SK-N-SH (cell line): ENCODE results near the gene AGAP1. TPM values are rescaled to one million over a fixed set of nuclear protein-coding genes. Genes with fewer than 3 reads are reported as not detected.

ENCODE experiments used
- CTCF ChIA-PET: fragments of 300-600, 350-600 bp; formaldehyde crosslinking; extraction: SDS; loops from one replicate; lab custom pipeline; 2021; lab: Yijun Ruan, JAX
- POLR2A ChIA-PET: fragments of 350-600 bp; sonication (Branson Sonifier 250); formaldehyde crosslinking; extraction: SDS; loops from one replicate; lab custom pipeline; 2020; ENCODE audit warnings: antibody characterized with exemption, inconsistent platforms; lab: Yijun Ruan, JAX
- DNase-seq: peaks from one replicate; pipeline ENCODE4 v3.0.0; 2012
- H2AFZ ChIP-seq: fragments of 200-600 bp; sonication (generic); 2 replicates; pipeline ENCODE4 v1.8.1; 2016; ENCODE audit warnings: antibody characterized with exemption, mild to moderate bottlenecking, low read depth
- H3F3A ChIP-seq: fragments of 200-600 bp; sonication (generic); replicated peaks from 2 replicates; pipeline ENCODE3; 2016; ENCODE audit warnings: antibody characterized with exemption, mild to moderate bottlenecking; ENCODE audit not compliant: insufficient read depth
- H3K27ac ChIP-seq, 2 experiments: fragments of 200-500 bp in 1 of 2; fragments of 200-600 bp in 1 of 2; sonication (Bioruptor generic) in 1 of 2; sonication (generic), shearing (Covaris generic) in 1 of 2; 2 replicates each; pipeline versions ENCODE4 v1.5.1 to v1.6.1; 2014 to 2016; ENCODE audit warnings: low read depth in 2 of 2, inconsistent platforms in 1 of 2, low read length in 1 of 2, mild to moderate bottlenecking in 1 of 2, mixed read lengths in 1 of 2
- H3K27me3 ChIP-seq: fragments of 200-600 bp; sonication (generic), shearing (Covaris generic); 2 replicates; pipeline ENCODE4 v1.6.1; 2016; ENCODE audit warnings: mixed run types; ENCODE audit not compliant: insufficient read depth
- H3K36me3 ChIP-seq, 2 experiments: fragments of 200-500 bp in 1 of 2; fragments of 200-600 bp in 1 of 2; sonication (Bioruptor generic) in 1 of 2; sonication (generic) in 1 of 2; replicated peaks in 1 of 2; 2 replicates each; pipeline versions ENCODE3 to v1.5.1; 2014 to 2016; ENCODE audit warnings: low read length in 1 of 2, mild to moderate bottlenecking in 1 of 2; ENCODE audit not compliant: insufficient read depth in 2 of 2, control insufficient read depth in 1 of 2
- H3K4me1 ChIP-seq, 2 experiments: fragments of 200-500 bp in 1 of 2; fragments of 200-600 bp in 1 of 2; sonication (Bioruptor generic) in 1 of 2; sonication (generic), shearing (Covaris generic) in 1 of 2; 2 replicates each; pipeline versions ENCODE4 v1.5.1 to v1.6.1; 2014 to 2016; ENCODE audit warnings: low read depth in 1 of 2, low read length in 1 of 2, mixed run types in 1 of 2; ENCODE audit not compliant: insufficient read depth in 2 of 2, control insufficient read depth in 1 of 2
- H3K4me2 ChIP-seq: fragments of 200-600 bp; sonication (generic), shearing (Covaris generic); 2 replicates; pipeline ENCODE4 v1.6.1; 2017; ENCODE audit warnings: mixed run types
- H3K4me3 ChIP-seq, 2 experiments: fragments of 200-500 bp in 1 of 2; fragments of 200-600 bp in 1 of 2; sonication (Bioruptor generic) in 1 of 2; sonication (generic), shearing (Covaris generic) in 1 of 2; 2 replicates each; pipeline versions ENCODE4 v1.5.1 to v1.8.1; 2014 to 2016; ENCODE audit warnings: low read depth in 2 of 2, inconsistent platforms in 1 of 2, low read length in 1 of 2, mild to moderate bottlenecking in 1 of 2, mixed read lengths in 1 of 2, moderate library complexity in 1 of 2
- H3K79me2 ChIP-seq: fragments of 200-600 bp; sonication (generic); 2 replicates; pipeline ENCODE4 v1.8.1; 2017; ENCODE audit warnings: mild to moderate bottlenecking; ENCODE audit not compliant: insufficient read depth
- H3K9ac ChIP-seq: fragments of 200-600 bp; sonication (generic); 2 replicates; pipeline ENCODE4 v1.6.1; 2017; ENCODE audit warnings: mixed run types
- H3K9me2 ChIP-seq: fragments of 200-600 bp; sonication (generic); 2 replicates; pipeline ENCODE4 v1.6.1; 2017; ENCODE audit warnings: mixed run types
- H3K9me3 ChIP-seq: fragments of 200-600 bp; sonication (generic); 2 replicates; pipeline ENCODE4 v1.6.1; 2017; ENCODE audit warnings: mixed run types, mild to moderate bottlenecking, moderate library complexity
- H4K20me1 ChIP-seq: fragments of 200-600 bp; sonication (generic); 2 replicates; pipeline ENCODE4 v1.6.1; 2017; ENCODE audit warnings: mild to moderate bottlenecking, mixed run types; ENCODE audit not compliant: insufficient read depth
- CHD2 ChIP-seq: fragments of 150-350 bp; IDR thresholded peaks from 2 replicates; pipeline ENCODE4 v1.6.1; 2018; ENCODE audit warnings: low read length; ENCODE audit not compliant: partially characterized antibody
- CTCF ChIP-seq: fragments of 200-600 bp; sonication (generic); IDR thresholded peaks from 2 replicates; pipeline ENCODE4 v1.6.1; 2017; ENCODE audit warnings: antibody characterized with exemption, mild to moderate bottlenecking, moderate library complexity
- FOSL2 ChIP-seq: IDR thresholded peaks from 2 replicates; pipeline ENCODE4 v1.4.0; 2012; ENCODE audit warnings: low read depth, mild to moderate bottlenecking, moderate library complexity, borderline replicate concordance
- FOXJ3 ChIP-seq: sonication (generic); formaldehyde crosslinking; IDR thresholded peaks from 2 replicates; pipeline ENCODE4 v1.5.1; 2020; ENCODE audit warnings: mild to moderate bottlenecking, missing genetic modification reagents
- FOXM1 ChIP-seq: IDR thresholded peaks from 2 replicates; pipeline ENCODE4 v1.4.0; 2012; ENCODE audit warnings: low read depth, mild to moderate bottlenecking
- GABPA ChIP-seq: IDR thresholded peaks from 2 replicates; pipeline ENCODE4 v1.4.0; 2012; ENCODE audit warnings: low read depth, mild to moderate bottlenecking
- JUND ChIP-seq: IDR thresholded peaks from 2 replicates; pipeline ENCODE4 v1.4.0; 2012
- MAX ChIP-seq: IDR thresholded peaks from 2 replicates; pipeline ENCODE4 v1.4.0; 2012; ENCODE audit warnings: low read depth
- MEF2A ChIP-seq: IDR thresholded peaks from 2 replicates; pipeline ENCODE4 v1.4.0; 2012; ENCODE audit warnings: low read depth, borderline replicate concordance
- MXI1 ChIP-seq: IDR thresholded peaks from 2 replicates; pipeline ENCODE4 v1.6.1; 2012; ENCODE audit warnings: mild to moderate bottlenecking, low read depth, low read length, improper control_type of control experiment
- NFIC ChIP-seq: IDR thresholded peaks from 2 replicates; pipeline ENCODE4 v1.4.0; 2012; ENCODE audit warnings: borderline replicate concordance
- NRF1 ChIP-seq: IDR thresholded peaks from 2 replicates; pipeline ENCODE4 v1.6.1; 2012; ENCODE audit warnings: low read depth, mild to moderate bottlenecking, low read length
- RAD21 ChIP-seq: IDR thresholded peaks from 2 replicates; pipeline ENCODE4 v1.6.1; 2012; ENCODE audit warnings: mild to moderate bottlenecking, low read length
- RFX5 ChIP-seq: IDR thresholded peaks from 2 replicates; pipeline ENCODE4 v1.6.1; 2012; ENCODE audit warnings: mild to moderate bottlenecking, improper control_type of control experiment, low read length
- RXRA ChIP-seq: IDR thresholded peaks from 2 replicates; pipeline ENCODE4 v1.4.0; 2012; ENCODE audit warnings: low read depth, mild to moderate bottlenecking, borderline replicate concordance
- SMC3 ChIP-seq: IDR thresholded peaks from 2 replicates; pipeline ENCODE4 v1.6.1; 2012; ENCODE audit warnings: low read depth, low read length, improper control_type of control experiment
- TCF12 ChIP-seq: IDR thresholded peaks from 2 replicates; pipeline ENCODE4 v1.4.0; 2012
- YY1 ChIP-seq: IDR thresholded peaks from 2 replicates; pipeline ENCODE4 v1.4.0; 2012; ENCODE audit warnings: low read depth, mild to moderate bottlenecking
- WGBS: methylation state at CpG from one replicate; pipeline ENCODE4 v1.1.6; 2017; ENCODE audit warnings: low lambda C conversion rate; 5-methylcytosine and 5-hydroxymethylcytosine counted together
- polyA plus RNA-seq, 3 experiments: library from polyadenylated mRNA; depleted of rRNA; stranded (reverse); fragments of >200 nt; gene quantifications; 2 replicates each; pipeline ENCODE4 v1.2.3, GENCODE V29; 2012
- TF ChIP-seq, protein P1 (sequence below): IDR thresholded peaks from 2 replicates; pipeline ENCODE4 v1.4.0; 2012; ENCODE audit warnings: low read depth, borderline replicate concordance
- TF ChIP-seq, protein P2 (sequence below): fragments of 150-350 bp; IDR thresholded peaks from 2 replicates; pipeline ENCODE4 v1.6.1; 2016; ENCODE audit warnings: mild to moderate bottlenecking, low read depth, low read length

Gene AGAP1
- polyA plus RNA-seq, 1 of the 3 experiments (the other 2 are of a cell fraction): 8.8 TPM

DNA sequence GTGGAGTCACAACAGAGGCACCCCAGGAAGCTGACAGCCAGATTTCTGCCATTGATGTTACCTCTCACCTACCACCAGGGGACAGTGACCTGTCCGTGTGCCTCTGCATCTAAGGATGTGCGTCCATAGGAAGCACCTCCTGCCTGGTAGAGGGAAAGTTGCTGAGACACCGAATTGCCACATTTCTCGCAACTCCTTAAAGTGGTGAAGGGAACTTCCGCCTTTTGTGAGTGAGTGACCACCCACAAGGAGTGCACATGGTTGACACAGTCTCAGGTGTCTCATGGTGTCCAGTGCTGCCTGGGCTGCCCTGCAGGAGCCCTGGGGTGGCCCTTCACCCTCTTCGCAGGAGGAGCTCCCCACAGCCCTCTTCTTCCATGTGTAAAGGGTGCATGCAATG is 472.6 kb downstream of the AGAP1 start:
- CTCF ChIA-PET: no interaction called here
- no peaks in the 10 kb centered on the region for H4K20me1 ChIP-seq
- peaks cover 0 to 4% of the 10 kb centered on the region in 2 experiments; a peak in 1 of 4 replicates for H3K4me1 ChIP-seq
- peaks cover 0 to 10% of the 10 kb centered on the region in 2 experiments for H3K36me3 ChIP-seq
- no peak overlapping the region for H2AFZ ChIP-seq
- POLR2A ChIA-PET: no interaction called here
- H3F3A ChIP-seq: no peaks in the 10 kb centered on the region
- no peak for DNase-seq
- no peak for TF ChIP-seq NFIC
- no peak for TF ChIP-seq MEF2A
- no peak for TF ChIP-seq MAX
- TF ChIP-seq CTCF: no peak
- no peak for TF ChIP-seq RFX5
- TF ChIP-seq, protein P1, sequence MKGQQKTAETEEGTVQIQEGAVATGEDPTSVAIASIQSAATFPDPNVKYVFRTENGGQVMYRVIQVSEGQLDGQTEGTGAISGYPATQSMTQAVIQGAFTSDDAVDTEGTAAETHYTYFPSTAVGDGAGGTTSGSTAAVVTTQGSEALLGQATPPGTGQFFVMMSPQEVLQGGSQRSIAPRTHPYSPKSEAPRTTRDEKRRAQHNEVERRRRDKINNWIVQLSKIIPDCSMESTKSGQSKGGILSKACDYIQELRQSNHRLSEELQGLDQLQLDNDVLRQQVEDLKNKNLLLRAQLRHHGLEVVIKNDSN: no peak
- no peak for TF ChIP-seq FOXJ3 (CRISPR knock-in tag)
- no peak for TF ChIP-seq GABPA
- no peak for TF ChIP-seq SMC3
- no peak for TF ChIP-seq FOXM1
- TF ChIP-seq JUND: no peak
- TF ChIP-seq RXRA: no peak
- TF ChIP-seq MXI1: no peak
- TF ChIP-seq, protein P2, sequence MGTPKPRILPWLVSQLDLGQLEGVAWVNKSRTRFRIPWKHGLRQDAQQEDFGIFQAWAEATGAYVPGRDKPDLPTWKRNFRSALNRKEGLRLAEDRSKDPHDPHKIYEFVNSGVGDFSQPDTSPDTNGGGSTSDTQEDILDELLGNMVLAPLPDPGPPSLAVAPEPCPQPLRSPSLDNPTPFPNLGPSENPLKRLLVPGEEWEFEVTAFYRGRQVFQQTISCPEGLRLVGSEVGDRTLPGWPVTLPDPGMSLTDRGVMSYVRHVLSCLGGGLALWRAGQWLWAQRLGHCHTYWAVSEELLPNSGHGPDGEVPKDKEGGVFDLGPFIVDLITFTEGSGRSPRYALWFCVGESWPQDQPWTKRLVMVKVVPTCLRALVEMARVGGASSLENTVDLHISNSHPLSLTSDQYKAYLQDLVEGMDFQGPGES: no peak
- TF ChIP-seq NRF1: no peak
- no peak for TF ChIP-seq RAD21
- TF ChIP-seq FOSL2: no peak
- no peak for TF ChIP-seq TCF12
- TF ChIP-seq CHD2: no peak
- TF ChIP-seq YY1: no peak
- H3K9me3 ChIP-seq: no peaks in the 10 kb centered on the region
- no peak overlapping the region for H3K4me2 ChIP-seq
- no peak overlapping the region for H3K4me3 ChIP-seq
- no peaks in the 10 kb centered on the region for H3K27me3 ChIP-seq
- no peak overlapping the region for H3K9ac ChIP-seq
- H3K9me2 ChIP-seq: no peaks in the 10 kb centered on the region
- 67% methylated on average over 1 of the region's 6 CpGs for WGBS
- no peak overlapping the region for H3K27ac ChIP-seq
- H3K79me2 ChIP-seq: no peaks in the 10 kb centered on the region
